ENCODE measurements around the gene SURF1. TPM values are rescaled to one million over a fixed set of nuclear protein-coding genes. Genes with fewer than 3 reads are reported as not detected.

Gene SURF1
- total RNA-seq, 4 donors from 2014 or later = 20.1 to 54.3 (median 36.3) TPM

DNA sequence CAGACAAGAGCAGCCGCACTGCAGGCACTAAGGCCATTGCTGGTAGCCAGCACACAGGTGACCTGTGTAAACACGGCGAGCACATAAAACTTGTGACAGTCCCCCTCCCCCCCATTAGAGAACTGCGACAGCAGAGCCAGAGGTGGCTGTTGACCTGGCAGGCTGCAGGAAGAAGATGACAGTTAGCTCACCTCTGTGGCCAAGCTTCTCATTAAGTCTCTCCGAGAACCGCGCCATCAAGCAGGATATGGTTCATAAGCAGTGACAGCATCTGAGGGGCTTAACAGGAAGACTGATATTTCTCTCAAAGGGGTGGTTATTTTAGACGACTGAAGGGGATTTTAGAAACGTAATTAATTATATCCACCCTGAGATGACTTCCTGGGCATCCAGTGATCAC is 14.4 kb upstream of the SURF1 start:
- TF ChIP-seq, protein P1, sequence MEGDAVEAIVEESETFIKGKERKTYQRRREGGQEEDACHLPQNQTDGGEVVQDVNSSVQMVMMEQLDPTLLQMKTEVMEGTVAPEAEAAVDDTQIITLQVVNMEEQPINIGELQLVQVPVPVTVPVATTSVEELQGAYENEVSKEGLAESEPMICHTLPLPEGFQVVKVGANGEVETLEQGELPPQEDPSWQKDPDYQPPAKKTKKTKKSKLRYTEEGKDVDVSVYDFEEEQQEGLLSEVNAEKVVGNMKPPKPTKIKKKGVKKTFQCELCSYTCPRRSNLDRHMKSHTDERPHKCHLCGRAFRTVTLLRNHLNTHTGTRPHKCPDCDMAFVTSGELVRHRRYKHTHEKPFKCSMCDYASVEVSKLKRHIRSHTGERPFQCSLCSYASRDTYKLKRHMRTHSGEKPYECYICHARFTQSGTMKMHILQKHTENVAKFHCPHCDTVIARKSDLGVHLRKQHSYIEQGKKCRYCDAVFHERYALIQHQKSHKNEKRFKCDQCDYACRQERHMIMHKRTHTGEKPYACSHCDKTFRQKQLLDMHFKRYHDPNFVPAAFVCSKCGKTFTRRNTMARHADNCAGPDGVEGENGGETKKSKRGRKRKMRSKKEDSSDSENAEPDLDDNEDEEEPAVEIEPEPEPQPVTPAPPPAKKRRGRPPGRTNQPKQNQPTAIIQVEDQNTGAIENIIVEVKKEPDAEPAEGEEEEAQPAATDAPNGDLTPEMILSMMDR (IDR thresholded peaks at IDR 0.05) = no peak
- no peak for TF ChIP-seq POLR2A (IDR thresholded peaks at IDR 0.05)
- intact Hi-C loops (cut with DNase I; ENCODE audit: low total_unique reads) = no loop called here
- DNase-seq (ENCODE audit: low spot score in 2 of 2) = no peak
- no peak overlapping the region for H3K4me3 ChIP-seq (ENCODE audit: low read depth, poor library complexity, severe bottlenecking)
- 76 to 79% methylated on average over 9 of the region's 9 CpGs for WGBS, 2 donors

DNA sequence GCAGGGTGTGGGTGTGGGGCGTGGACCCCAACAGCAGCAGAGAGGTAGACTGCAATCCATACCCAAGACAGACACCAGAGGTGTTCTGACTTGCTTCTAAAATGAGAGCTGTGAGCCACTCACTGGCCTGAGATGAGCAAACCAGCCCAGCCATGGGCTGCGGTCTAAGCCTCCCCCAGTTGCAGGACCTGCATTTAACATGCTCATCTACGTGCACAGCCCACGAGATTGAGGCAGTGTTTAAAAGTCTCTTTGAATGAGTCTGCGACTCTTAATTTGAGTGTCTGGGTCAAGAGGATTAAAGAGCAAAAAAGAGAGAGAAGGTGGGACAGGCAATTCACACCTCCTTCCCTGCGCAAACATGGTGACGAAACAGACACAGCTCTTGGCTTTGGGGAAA is 13.6 kb upstream of the SURF1 start:
- DNase-seq (ENCODE audit: low spot score in 2 of 2) = no peak
- intact Hi-C loops (cut with DNase I; ENCODE audit: low total_unique reads) = no loop called here
- no peak overlapping the region for H3K4me3 ChIP-seq (ENCODE audit: low read depth, poor library complexity, severe bottlenecking)
- 82 to 88% methylated on average over 7 of the region's 7 CpGs for WGBS, 2 donors
- no peak for TF ChIP-seq POLR2A (IDR thresholded peaks at IDR 0.05)
- TF ChIP-seq, protein P1 (IDR thresholded peaks at IDR 0.05) = no peak

DNA sequence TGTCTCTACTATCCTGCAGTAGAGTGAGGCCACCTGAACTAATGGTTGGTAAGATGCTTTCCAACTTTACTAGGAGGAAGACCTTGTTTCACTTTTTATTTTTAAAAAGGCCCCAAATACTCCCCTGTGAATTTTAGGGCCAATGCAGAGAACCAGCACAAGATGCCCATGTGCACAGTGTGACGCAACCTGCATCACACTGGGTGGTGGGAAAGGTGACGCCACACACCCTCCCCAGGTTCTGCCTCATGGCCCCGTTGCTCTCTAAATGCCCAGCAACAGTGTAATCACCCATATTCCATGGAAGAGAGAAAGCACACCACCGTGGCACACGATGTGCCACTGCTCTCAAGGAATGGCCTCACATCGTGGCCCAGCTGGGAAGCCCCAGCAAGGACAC is 13.1 kb upstream of the SURF1 start:
- H3K4me3 ChIP-seq (ENCODE audit: low read depth, poor library complexity, severe bottlenecking) = no peak overlapping the region
- WGBS, 2 donors = 78 to 79% methylated on average over 6 of the region's 6 CpGs
- TF ChIP-seq POLR2A (IDR thresholded peaks at IDR 0.05) = no peak
- TF ChIP-seq, protein P1 (IDR thresholded peaks at IDR 0.05) = no peak
- DNase-seq (ENCODE audit: low spot score in 2 of 2) = no peak
- intact Hi-C loops (cut with DNase I; ENCODE audit: low total_unique reads) = no loop called here

DNA sequence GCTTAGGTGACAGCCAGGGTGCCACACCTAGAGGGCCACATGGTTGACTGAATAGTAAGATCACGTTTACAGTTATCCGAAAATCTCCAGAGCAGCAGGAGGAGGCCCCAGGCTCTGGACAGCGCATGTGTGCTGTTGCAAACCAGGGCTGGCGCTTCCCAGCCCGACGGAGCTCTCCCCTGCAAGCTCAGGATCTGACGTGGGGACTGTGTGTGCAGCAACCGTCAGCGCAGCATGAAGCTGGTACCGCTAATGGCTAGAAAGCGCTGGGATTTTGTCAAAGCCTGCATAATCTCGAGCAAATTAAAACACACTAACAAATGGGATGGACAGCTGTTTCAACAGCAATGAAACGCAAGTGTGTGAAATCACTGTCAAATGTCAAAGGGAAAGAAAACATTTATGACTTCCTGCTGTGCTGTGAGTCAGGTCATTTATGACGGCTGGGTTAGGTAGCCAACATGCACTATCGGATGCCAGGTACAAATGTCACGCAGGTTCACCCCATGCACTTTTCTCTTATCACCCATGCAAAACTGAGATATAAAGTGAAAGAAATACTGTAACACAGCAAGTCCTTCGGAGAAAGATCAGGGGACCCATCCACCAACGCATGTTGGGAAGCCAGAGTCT is 12.1 kb upstream of the SURF1 start:
- intact Hi-C loops (cut with DNase I; ENCODE audit: low total_unique reads) = no loop called here
- H3K4me3 ChIP-seq (ENCODE audit: low read depth, poor library complexity, severe bottlenecking) = no peak overlapping the region
- WGBS, 2 donors = 50 to 54% methylated on average over 18 of the region's 18 CpGs
- TF ChIP-seq, protein P1 (IDR thresholded peaks at IDR 0.05) = no peak
- no peak for TF ChIP-seq POLR2A (IDR thresholded peaks at IDR 0.05)
- DNase-seq (ENCODE audit: low spot score in 2 of 2) = no peak

DNA sequence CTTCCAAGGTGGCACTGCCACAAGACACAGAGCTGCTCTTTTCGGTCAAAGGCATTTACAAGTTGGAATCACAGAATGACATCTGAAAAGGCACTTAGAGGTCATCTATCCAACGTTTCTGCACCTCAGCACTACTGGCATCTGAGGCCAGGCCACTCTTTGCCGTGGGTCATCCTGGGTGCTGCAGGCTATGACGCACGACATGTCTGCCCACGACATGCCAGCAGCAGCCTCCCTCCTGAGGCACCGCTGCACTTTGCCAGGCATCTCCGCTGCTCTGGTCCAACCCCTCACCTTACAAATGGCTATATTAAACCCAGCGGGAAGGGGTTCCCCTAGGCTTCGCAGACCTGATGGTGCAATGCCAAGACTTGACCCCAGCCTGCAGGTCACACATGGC is 11.5 kb upstream of the SURF1 start:
- WGBS, 2 donors = 49 to 76% methylated on average over 10 of the region's 10 CpGs
- DNase-seq (ENCODE audit: low spot score in 2 of 2) = no peak
- intact Hi-C loops (cut with DNase I; ENCODE audit: low total_unique reads) = no loop called here
- H3K4me3 ChIP-seq (ENCODE audit: low read depth, poor library complexity, severe bottlenecking) = no peak overlapping the region
- no peak for TF ChIP-seq POLR2A (IDR thresholded peaks at IDR 0.05)
- TF ChIP-seq, protein P1 (IDR thresholded peaks at IDR 0.05) = no peak

DNA sequence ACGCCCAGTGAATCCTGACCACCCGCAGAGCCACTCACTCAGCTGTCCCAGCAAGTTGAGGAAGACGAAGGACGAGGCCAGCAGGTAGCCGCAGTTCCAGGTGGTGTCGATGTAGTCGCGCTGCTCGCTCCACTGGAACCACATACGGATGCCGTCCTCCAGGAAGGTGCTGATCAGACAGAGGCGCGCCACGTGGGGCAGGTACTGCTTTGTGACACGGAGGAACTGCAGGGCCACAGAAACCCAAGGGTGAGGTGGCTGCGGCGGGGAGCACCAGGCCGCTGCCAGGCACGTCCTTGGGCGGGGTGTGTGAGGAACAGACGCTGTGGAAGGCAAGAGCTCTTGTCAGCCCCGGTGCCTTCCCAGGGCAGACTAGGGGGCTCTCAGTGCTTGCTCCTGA is 10.9 kb upstream of the SURF1 start:
- DNase-seq (ENCODE audit: low spot score in 2 of 2) = no peak
- intact Hi-C loops (cut with DNase I; ENCODE audit: low total_unique reads) = no loop called here
- H3K4me3 ChIP-seq (ENCODE audit: low read depth, poor library complexity, severe bottlenecking) = no peak overlapping the region
- TF ChIP-seq, protein P1 (IDR thresholded peaks at IDR 0.05) = no peak
- no peak for TF ChIP-seq POLR2A (IDR thresholded peaks at IDR 0.05)
- 79 to 90% methylated on average over 22 of the region's 22 CpGs for WGBS, 2 donors
